Stimulated activated CD8-positive, alpha-beta memory T cell treated with anti-CD3 and anti-CD28 coated beads, Interleukin-15, amount 100 ng/mL, for 24 hours (primary cell): ENCODE results near the gene STK32A.

ENCODE experiments used
- DNase-seq: peaks from one replicate; pipeline ENCODE4 v3.0.0-alpha.2; 2020; ENCODE audit warnings: low read depth

The STK32A gene

GRCh38 chr5:147259837-147260236 is 25.0 kb downstream of the STK32A start:
- no peak for DNase-seq

- no peak for DNase-seq
Measured at GRCh38 chr5:147267082-147267832, 32.4 kb downstream of the STK32A start.

- DNase-seq: no peak
Measured at GRCh38 chr5:147276497-147276896, 41.7 kb downstream of the STK32A start.

DNA sequence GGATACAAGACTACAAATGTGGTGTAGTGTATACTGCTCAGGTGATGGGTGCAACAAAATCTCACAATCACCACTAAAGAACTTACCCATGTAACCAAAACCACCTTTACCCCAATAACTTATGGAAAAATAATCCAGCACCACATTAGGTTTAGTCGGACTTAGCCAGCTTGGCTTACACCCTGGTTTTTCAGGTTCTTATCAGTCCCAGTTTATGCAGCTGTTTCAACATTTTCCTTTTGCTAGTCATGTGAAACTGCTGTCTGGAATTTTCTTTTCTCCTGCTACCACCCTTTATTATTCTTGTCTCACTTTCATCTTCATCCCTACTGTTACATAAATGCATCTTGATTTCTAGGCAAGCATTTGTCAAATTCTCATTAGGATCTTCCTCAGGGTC is 51.5 kb downstream of the STK32A start:
- no peak for DNase-seq

DNA sequence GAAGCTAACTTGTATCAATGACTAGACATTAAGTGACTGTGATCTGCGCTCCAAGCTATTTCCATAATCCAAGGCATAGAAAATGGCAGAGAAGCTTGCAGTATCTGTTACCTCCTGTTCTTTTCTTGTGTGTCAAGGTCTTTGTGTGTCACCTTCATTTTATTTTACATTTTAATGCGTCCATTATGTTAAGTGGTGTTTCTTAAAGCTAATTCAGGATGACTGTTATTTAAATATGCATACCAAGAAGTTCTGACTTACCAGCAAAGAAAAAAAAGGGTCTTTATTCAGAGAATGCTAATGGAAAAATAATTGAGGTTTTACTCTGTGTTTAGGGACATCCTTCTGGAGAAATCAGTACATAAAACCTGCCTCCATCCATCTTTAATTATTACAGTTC is 52.3 kb downstream of the STK32A start:
- DNase-seq: no peak

DNA sequence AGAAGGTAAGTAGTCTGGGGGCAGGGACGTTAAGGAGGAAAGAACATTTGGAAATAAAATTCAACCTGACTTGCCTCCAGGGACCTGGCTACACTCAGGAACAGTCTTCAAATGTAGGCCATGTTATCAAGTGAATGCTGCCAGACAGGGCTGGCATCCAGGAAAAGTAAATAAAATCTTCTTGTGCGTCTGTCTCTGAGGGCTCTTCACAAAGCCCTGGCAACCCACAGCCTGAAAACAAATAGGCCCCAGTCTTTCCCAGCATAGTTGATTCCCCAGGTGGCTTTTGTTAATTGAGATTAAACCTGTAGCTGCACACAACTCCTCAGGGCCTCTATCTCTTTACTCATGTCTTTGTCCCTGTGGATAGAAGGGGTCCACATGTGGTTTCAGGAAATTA is 55.4 kb downstream of the STK32A start:
- no peak for DNase-seq

DNA sequence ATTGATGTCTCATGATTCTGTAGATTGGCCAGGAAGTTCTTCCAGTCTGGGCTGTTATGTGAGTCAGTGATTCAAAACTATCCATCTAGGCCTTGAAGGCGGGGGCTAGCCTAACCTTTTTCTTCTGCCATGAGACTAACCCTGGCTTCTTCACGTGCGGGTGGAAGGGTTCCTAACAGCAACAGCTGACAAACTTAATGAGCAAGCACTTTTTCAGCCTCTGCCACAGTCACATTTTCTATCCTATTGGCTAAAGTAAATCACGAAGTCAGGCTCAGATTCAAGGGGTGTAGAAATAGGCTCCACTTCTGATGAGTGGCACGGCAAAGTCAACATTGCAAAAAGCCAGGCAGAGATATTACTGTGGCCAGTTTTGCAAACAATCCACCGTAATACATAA is 68.4 kb downstream of the STK32A start:
- no peak for DNase-seq

GRCh38 chr5:147303976-147304375 is 69.2 kb downstream of the STK32A start:
- DNase-seq: no peak

- DNase-seq: no peak
Measured at GRCh38 chr5:147305147-147305546, 70.3 kb downstream of the STK32A start.

DNA sequence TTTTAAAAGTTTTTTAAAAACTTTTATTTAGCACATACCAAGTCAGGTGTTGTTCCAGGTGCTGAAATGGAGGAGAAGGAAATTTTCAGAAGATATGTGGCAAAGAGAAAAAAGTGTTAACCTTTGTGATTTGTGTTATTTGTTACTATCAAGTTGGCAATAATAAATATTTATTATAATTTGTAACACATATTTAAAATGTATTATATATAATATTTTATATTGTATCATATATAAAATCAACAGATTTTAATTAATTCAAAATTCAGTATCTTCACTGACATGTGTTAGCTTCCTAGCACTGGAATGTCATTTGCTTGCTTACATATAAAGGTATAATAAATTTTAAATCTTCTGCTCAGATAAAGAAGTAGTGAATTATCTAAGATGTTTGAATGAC is 71.5 kb downstream of the STK32A start:
- no peak for DNase-seq

DNA sequence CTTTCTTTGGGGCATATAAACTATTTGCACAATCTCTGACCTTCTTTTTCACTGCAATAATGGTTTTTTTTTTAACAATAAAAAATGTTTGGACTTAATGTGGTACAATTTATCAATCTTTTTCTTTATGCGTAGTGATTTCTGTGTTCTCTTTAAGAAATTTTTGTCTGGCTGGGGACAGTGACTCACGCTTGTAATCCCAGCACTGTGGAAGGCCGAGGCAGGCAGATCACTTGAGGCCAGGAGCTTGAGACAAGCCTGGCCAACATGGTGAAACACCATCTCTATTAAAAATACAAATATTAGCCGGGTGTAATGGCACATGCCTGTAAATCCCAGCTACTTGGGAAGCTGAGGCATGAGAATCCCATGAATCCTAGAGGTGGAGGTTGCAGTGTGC is 72.3 kb downstream of the STK32A start:
- no peak for DNase-seq

DNA sequence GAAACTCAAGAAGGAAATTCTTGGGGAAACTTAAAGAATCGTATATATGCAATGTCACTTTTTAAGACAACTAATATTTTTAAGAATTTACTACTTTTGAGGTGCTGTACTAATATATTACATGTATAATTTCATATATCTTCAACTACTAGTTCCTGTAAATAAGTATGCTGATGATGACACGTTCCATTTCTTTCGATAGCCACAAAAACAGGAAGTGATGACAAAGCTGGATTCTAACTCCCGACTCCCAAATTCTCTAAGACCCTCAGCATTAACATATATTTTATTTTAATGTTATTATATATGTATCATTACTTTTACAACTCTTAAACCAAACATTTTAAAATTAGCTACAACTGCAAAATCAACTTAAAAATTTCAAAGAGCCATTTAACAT is 74.8 kb downstream of the STK32A start:
- DNase-seq: no peak

- DNase-seq: no peak
Measured at GRCh38 chr5:147310059-147310704, 75.4 kb downstream of the STK32A start.

DNA sequence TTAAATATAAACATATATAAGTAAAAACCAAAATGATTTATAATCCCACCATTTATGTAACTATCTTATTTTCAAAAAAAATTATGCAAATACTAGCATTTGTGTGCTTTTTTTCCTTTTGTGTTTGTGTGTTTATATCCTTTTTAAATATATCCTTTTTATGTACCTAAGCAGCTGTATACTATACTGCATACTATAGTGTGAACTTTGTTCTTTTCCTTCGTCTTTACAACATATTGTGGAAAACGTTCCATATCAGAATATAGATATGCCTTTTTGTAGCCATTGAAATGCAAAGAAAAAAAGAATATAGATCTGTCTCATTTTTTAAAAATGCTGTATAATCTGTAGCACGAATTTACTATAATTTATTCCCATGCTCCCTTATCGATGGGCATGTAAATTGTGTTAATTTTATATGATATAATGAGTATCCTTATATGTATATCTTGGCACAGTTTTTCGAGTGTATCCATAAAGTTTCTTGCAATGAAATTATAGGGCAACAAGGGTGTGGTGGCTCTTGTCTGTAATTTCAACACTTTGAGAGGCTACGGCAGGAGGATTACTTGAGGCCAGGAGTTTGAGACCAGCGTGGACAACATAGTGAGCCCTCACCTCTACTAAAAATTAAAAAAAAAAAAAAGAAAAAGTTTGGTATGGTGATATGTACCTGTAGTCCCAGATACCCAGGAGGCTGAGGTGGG is 83.3 kb downstream of the STK32A start:
- no peak for DNase-seq

GRCh38 chr5:147321569-147321968 is 86.7 kb downstream of the STK32A start:
- no peak for DNase-seq

GRCh38 chr5:147327421-147327820 is 92.6 kb downstream of the STK32A start:
- no peak for DNase-seq

DNA sequence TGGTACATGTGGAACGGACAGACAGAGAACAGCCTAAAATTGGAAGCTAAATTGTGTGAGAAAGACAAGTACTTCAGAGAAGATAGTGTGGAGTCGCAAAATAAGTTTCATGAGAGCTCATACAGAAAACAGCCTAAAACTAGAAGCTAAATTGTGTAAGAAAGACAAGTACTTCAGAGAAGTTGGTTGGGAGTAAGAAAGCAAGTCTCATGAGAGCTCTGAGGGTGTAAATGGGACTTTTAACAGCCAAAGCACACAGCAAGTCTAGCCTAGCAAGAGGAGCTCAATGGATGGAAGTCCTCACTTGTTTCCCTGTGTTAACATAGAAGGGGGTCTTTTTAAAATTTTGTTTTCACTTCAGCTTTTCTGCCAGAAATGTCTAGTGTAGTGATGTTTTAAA is 93.1 kb downstream of the STK32A start:
- no peak for DNase-seq

DNA sequence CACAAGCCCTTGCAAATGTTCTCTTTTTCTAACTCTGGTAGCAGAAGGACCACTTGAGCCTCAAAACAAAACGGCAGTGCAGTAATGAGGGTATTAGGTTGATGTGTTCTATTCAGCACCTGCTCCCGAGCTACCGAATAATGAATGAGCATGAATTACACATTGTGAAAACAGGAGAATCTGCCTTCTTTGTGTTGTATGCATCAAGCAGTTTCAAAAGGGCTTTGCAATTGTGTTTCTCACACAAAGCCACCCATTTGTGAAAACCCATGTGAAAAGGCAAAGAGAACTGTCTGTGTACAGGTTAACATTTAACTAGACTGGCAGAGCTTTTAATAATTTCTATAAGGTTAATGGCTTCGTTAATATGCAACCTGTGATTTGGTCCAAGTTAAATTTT is 97.8 kb downstream of the STK32A start:
- no peak for DNase-seq

DNA sequence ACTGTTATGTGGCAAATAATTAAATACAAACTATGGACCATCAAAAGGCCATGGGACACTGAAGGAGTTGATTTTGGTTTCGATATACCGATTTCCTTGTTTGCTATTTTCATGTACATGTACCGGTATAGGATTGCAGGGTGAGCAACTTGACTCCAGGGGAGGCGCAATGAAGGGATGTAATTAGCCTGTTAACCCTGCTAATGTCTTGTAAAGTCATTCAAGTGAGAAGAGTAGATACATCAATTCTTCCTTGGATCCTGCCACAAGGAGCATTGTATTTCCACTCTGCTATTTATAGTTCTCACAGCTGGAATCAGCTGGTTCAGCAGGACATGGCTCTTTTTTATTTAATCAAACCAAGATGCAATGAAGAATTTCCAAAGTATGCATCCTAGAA is 102.0 kb downstream of the STK32A start:
- DNase-seq: no peak

DNA sequence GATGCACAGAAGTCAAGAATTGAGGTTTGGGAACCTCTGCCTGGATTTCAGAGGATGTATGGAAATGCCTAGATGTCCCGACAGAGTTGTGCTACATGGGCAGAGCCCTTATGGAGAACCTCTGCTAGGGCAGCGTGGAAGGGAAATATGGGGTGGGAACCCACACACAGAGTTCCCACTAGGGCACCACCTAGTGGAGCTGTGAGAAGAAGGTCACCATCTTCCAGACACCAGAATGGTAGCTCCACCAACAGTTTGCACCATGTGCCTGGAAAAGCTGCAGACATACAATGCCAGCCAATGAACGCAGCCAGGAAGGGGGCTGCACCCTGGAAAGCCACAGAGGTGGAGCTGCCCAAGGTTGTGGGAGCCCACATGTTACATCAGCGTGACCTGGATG is 104.5 kb downstream of the STK32A start:
- no peak for DNase-seq

- DNase-seq: no peak
Measured at GRCh38 chr5:147340941-147341340, 106.1 kb downstream of the STK32A start.

DNA sequence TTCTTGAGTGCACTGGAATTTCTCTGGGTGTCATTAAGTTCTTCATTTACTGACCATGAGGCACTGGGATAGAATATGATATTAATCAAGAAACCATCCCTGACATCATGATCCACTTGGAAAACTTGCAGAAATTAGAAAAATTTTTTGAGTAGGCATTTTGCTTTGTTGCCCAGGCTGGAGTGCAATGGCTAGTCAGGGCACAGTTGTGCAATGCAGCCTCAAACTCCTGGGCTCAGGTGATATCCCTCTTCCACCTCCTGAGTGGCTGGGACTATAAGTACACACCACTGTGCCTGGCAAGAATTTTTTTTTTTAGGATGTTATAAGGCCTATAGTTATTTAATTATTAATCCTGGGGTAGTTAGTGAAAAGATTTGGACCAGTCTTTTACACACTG is 106.5 kb downstream of the STK32A start:
- DNase-seq: no peak

DNA sequence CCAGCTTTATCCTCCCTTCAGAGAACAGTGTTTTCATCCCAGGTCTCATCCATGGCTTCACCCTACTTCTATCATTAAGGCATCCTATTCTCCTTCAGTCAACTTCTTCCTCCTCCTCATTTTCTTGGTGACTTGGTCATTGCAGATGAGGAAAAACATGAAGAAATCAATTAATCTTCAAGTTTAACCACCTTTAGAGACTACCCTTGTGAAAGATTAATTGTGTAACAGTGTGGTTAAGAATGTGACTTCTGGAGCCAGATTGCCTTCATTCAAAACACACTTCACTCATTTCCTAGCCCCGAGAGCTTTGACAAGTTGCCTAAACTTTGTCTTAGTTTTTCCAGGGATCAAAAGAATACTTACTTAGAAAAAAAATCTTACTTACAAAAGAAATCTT is 110.0 kb downstream of the STK32A start:
- no peak for DNase-seq
